ENCODE results near the gene SEMA4D.

The SEMA4D gene

DNA sequence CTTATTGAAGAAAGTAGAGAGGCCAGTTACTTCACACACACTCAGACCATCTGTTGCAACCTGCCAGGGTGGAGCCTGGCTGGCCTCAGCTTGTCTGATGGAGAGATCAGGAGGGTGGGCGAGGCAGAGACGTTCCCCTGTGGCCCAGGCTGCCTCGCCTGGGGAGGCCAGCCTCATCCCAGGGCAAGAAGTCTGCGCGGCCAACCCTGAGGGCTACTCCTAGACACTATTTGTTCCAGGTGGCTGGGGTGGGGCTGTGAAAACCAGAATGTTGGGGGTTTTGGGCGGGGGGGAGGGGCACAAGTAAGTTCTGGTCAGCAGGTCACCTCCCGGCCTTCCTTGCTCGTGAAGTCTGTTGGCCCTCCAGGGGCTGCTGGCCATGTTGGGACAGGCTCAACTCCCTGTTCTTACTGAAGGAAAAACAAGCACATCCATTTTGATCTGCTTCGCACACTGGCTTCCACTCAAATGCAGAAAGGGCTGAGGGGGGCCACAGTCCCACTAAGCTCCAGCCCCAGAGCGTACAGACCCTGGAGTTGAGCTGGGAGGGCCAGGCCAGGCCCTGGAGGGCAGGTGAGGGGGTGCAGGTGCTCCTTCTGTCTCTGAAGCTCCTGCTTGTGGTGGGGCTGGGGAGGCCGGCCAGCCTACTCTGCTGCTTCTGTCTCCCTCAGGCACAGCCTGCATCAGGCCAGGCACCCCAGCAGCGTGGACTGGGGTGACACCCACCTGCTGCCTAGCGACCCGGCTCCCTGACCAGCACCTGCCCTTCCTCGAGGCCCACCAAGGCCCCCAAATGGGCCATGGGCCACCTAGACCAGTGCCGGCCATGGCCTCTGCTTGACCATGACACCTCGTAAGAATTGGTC, 133.0 kb downstream of the SEMA4D start:
- DNase-seq, result peak; percentile 15

DNA sequence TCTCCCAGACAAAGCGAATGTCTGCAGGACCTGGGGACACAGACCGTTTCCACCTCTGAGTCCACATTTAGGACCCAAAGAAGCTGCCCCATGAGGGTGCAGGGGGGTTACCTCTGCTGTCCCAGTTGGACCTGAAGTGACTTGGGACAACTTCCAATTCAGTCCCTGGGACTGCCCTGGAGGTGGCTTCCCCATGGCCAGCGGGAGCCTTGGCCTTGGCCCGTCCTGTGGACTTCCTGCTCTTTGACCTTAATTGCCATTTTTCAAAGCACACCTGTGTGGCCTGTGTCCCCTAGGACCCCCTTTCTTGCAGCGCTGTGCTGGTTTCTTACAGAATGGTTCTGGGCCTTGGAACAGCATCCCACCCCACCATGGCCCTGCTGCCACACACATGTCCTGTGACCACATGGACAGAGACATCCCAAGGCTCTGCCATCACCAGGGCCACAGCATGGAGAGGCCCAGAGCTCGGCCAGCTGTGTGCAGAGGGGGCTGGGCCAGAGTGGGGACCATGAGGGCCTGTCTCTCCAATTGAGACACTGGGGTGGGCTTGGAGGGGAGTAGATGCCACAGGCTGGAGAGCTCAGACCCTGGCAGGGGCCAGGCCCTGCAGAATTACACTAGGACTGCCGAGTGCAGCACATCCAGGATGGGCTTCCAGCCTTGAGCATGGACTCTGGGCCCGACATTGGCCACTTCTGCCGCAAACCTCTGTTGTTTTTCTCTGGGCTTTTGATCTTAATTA, 133.8 kb downstream of the SEMA4D start:
- peak; percentile 16 for DNase-seq

DNA sequence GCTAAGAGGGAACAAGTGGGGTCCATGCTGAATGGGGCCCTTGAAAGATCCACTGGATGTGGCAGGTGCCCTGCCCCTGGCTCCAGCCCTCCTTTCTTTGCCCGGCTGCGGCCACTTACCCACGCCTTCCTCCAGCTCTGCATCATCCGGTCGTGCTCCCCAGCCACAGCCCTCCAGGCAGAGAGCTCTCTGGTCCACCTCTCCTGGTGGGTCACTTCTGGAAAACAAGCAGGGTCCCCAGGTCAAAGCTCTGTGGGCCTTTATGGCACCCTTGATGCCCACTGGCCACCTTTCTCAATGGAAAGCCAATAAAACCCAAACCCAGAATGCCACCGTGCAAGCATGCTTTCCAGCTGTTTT, 134.6 kb downstream of the SEMA4D start:
- peak; percentile 13 for DNase-seq

DNA sequence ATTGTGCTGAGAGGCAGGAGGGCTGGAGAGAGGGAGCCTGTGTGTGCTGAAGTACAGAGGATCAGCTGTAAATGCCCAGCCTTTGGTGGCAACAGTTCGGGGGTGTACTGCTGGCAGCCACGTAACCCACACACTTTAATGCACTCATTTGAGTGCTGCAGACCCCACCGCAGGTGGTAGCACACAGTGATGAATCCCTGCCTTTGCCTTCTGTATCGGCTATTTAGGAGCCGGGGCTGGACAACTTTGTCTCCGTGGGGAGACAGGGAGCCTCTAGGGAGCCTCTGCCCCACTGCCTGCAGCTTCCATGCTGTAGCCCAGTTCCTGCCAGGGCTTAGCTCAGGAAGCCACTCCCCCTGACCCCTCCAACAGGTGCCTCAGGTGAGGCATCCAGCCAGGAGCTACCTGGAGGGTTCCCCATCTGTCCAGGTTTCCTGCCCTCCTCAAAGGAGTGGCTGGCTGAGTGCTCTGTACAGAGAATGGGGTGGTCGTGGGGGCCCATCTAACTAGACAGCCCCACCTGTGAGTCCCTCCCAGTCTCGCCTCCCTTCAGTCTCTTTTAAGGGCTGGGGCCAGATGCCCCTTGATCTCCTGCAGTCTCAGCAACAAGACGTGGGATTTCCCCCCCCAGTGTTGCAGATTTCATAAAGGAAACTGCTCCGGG, 135.1 kb downstream of the SEMA4D start:
- DNase-seq, result peak; percentile 14

DNA sequence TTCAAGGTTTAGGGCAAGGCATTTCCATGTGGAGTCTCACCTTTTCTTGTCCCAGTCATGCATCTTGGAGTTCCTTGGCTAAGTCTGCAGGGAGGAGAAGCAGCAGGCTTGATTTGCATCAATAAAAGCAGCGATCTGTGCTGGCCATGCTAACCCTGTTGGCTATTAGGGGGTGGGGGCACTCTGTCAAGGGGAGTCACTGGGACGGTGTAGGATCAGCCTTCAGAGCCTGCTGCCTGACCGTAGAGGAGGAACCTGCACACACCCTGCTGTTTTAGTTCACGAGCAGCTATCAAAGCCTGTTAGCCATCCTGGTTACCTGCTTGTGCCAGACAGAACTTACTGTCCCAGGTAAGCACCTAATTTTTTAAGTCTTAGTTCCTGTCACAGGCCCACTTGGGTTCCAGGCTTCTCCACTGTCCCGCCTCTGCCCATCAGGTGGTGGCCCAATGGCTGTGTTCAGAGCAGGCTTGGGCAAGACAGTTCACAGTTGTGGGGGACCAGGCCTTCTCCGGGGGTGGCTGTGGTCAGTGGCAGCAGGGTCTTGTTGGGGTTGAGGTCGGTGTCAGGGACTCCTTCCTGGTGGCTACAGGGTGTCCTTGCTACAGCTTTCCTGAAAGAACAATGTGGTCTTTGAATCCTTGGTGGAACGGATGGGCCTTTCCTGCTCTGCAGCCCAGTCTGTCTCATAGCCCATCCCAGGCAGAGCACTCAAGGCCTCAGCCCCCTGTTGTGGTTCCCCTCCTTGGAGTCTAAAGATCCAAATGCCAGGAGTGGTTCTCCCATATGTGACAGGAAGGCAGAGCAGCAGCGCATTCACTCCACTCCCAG, 135.9 kb downstream of the SEMA4D start:
- DNase-seq, result peak; percentile 15

DNA sequence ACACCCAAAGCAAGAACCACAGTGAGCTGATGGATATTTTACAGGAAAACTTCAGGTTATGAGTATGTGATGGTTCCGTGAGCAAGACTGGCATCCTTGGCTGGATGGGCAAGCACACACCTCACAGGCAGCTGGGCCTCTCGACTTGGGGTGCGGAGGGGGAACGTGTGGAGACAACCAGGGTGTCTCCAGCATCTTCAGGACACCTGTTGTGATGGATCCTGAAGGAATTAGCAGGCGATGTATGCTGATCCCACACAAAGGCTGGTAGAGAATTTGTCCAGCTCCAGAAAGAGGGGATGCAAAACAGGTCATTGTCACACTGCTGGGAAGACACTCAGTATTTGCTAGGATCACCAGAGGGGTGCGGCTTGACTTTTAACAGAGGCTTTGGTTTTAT, 136.9 kb downstream of the SEMA4D start:
- no peak for DNase-seq

DNA sequence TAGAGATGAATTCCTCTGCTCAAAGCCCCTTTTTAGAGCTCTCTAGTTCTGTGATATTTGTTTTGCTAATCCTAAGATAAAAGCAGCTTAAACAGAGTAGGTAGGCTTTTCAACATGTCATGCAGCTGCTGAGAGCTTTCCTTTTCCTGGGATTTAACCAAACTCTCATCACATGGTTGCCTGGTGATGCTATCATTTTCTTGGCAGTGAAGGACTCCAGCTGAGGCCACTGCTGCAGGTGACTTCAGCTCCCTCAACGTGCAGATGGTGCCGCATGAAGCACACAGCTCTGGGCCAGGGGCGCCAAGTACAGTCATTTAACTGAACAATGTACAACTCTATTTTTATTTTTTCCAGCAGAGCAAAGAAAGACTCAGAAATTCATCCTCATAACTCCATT, 137.4 kb downstream of the SEMA4D start:
- DNase-seq, result no peak

DNA sequence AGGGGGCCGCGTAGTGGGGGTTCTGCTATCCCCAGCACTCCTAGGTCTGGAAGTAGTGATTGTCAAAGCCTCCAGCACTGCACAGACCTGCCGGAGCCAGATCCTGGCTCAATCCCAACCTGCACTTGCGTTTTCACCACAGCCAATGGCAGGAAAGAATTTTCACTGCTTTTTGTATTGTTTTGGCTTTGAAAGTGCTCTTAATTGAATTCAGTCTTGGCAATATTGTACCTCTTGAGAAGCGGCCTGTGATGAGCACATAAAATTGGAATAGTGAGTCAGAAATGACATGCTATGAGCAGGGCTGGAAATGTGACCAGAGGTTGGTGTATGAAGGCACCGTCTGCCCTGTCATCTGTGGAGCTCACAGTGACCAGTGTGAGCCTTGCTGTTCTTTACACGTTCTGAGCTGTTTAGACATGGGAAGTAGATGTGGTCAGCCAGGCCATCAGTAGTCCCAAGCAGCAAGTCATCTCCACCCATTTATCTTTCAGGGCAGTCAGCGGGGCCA, 138.1 kb downstream of the SEMA4D start:
- DNase-seq, result no peak

DNA sequence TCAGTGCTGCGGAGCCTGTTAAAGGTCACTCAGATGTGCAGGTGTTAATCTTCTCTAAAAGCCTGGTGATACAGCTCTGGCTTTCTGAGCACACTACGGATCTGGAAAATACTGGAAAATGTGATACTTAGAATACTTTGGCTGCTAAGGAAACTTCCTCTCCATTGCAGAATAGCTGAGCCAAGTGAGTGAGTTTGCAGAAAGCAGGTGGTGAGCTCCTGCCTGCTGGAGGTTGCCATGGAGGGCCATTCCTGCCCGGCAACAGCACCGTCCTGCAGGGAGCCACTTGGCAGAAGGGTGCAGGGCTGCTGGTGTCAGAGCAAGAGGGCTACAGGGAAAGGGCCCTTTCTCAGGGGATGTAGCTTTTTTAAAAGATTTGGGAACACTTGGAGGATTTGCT, 138.9 kb downstream of the SEMA4D start:
- DNase-seq, result peak; percentile 59

DNA sequence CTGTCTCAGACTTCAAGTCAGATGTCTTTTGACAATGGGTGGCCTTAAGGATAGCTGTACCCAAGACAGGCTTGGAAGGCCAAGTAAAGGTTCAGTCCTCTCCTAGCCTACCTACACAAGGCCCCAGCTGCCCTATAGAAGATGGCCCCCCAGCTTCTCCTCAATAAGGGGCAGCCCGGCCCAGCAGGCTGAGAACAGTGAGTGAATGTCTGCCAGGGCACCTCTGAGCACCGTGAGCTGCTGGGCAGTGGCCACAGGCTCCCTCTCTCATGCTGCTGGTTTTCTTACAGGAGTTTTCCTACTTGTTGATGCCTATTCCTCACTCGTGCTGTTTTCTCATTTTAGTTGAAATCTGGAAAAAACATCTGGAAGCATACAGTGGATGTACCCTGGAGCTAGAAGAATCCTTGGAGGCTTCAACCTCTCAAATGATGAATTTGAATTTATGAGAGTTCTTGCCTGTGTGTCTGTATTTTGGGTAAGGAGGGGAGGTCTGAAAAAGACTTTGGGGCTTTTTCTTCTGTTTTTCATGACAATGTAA, 139.5 kb downstream of the SEMA4D start:
- no peak for DNase-seq

DNA sequence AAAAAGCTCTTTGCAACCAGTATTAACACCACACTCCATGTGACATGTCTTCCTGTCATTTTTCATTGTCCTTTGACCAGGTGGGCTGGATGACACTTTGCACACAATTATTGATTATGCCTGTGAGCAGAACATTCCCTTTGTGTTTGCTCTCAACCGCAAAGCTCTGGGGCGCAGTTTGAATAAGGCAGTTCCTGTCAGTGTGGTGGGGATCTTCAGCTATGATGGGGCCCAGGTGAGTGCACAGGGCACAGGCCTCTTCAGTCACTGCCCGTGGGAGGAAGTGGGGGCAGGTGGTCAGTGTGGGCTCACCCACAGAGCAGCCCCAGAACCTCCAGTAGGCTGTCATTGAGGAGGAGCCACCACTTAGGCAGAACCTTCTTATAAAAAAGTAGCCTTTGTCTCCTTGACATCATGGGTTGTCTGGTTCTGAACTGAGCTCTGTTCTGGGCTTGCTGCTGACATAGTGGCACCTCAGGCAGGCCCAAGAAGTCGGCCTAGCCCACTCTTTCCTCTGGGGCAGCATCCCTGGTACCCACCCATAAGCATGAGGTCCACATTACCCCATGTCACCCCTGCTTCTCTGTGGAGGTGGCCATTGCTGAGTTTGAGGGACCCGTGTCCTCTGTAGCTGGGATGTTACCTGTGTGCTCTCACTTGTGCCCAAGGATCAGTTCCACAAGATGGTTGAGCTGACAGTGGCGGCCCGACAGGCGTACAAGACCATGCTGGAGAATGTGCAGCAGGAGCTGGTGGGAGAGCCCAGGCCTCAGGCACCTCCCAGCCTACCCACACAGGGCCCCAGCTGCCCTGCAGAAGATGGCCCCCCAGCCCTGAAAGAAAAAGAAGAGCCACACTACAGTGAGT, 140.3 kb downstream of the SEMA4D start:
- no peak for DNase-seq

DNA sequence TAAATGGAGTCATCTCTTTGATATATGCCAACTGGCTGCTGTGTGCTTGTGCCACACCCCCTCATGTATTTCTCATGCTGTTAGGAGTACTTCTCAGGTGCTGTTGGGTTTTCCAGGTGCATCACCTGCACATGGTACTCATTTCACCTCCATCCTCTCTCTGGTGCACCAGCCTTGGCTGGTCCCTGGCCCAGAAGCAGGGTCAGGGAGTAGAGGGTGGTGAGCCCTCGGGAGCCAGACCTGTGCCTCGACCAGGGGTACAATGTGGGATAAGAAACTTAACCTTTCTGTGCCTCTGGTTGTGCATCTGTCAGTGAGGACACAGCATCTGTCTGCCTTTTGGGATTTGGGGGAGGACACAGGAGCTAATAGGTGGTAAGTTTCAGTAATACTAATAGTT, 141.1 kb downstream of the SEMA4D start:
- DNase-seq, result no peak

DNA sequence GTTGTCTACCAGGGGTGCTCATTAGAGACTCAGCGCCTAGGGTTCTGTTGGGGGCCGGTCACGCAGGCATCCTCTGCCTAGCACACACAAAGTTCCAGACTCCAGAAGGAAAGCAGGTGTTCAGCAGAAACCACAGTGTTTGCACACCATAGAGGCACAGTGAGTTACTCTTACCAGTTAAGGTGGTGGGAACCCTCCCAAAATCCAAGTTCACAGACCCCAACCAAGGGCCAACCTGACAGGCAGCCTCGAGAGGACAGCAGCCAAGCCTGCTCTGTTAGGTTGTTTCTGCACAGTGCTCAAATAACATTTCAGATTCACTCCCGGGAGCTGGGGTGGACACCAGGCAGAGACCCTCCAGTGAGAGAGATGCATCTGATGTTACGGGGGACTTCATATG, 143.4 kb downstream of the SEMA4D start:
- DNase-seq, result no peak

DNA sequence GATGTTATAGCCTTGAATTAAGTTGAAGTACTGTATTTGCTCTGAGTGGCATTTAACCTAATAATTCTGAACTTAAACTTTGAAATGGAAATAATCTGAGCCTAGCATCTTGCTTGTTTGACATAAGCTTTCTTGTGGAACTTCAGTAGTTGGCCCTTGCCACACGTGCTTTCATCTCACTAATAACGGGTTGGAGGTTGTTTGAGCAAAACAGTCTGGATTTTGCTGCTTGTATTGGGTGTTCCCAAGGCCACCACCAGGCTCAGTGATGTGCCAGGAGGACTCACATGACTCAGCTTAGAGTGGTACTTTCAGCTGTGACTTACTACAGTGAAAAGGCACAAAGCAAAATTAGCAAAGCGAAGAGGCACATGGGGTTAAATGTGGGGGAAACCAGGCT, 143.9 kb downstream of the SEMA4D start:
- DNase-seq, result no peak

DNA sequence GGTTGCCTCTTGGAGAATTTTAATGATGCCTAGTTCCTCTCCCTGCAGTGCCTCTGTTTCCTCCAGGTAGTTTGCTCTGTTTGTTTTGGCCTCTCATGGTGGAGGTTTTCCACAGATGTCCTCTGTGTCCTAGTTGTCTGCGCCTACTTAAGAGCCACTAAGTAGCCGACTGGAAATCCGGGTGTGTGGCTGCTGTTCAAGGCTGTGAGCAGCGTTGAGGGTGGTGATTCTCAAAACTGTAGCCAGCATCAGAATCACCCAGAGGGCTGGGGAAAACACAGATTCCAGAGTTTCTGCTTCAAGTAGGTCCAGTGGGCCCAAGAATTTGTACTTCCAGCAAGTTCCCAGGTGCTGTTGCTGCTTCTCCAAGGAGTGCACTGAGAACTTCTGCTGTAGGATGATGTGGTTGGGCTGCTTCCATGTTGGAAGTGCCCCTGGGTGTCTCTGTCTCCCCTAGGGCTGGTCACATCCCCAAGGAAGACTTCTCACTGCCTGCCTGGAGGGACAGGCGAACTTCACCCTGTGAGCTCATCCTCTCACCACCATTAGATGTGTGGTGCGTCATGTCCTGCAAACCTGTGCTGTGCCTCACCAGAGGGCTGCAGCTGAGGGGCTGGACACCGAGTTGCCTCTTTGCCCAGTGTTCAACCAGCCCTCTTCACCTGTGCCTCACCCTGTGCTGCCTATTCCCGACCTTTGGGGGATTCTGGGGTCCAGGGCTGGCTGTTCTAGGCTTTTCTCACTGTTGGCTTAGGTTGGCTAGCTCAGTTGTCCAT, 144.9 kb downstream of the SEMA4D start:
- DNase-seq, result no peak

DNA sequence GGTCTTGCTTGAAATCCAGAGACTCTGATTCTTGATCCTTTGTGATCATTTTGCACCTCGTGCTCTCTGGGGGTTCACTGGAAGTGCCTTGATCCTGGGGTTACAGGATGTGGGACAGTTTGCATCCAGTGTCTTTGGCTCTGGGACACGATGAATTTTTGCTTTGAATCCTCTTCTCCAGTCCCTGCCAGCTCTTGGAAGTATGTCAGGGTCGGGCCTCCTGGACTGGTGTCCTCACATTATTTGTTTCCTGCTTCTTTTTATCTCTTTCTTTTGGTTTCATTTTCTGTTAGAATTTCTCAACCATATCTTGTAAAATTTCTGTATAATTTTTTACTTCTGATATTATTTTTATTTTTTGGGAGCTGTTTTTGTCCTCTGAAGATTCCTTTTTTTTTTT, 145.5 kb downstream of the SEMA4D start:
- no peak for DNase-seq

DNA sequence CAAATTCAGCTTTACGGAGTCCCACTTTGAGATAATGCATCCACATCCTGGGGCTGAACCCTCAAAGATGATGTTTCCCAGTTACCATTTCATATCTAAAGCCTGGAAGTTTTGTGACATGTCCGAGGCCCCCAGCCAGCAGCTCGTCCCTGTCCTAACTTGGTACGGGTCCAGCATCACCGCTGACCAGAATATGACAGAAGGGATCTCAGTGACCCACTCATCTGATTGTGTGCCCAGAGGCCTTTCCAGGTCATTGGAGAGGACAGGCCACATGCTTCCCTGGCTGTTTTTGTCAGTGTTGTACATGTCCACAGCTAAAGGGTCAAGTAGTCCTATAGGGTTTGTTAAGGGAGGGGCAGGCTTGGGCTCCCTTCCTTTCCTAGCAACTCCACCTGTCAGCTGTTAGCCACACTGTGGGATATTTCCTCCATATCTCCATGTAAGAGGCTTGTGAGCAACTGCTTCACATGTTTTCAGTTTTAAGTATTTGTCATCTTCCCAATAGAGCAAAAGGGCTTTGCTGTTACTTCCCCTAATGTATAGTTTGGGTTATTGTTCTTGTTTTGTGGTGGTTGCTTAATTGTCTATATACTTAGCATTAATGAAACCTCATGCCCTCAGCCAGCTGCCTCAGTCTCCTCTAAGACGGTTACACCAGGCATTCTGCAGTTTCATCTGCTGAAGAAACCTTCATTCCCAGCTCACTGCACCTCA, 146.2 kb downstream of the SEMA4D start:
- no peak for DNase-seq

DNA sequence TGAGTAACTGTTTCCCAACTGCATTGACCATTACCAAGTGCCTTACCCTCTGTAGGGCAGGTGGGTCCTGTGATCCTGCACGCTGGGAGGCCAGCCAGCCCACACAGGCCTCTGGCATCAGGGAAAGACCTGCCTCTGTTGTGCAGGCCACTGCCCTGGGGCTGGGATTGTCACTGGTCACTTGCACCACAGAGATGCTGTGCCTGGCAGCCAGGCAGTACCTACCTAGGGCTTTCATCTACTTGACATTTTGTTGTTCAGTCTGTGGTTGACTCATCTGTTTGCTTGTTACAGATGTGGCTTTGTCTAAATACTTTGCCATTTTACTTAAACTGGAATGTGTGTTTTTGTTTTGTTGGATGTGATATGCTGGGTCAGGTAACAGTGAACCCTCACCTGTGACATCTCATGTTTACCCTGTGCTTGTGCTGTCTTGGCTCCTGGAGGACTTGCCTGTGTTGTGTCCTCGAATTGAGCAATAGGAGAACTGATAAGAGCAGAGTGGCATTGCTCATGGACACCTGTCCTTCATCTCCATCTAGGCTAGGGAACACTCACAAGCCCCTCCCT, 146.8 kb downstream of the SEMA4D start:
- no peak for DNase-seq

DNA sequence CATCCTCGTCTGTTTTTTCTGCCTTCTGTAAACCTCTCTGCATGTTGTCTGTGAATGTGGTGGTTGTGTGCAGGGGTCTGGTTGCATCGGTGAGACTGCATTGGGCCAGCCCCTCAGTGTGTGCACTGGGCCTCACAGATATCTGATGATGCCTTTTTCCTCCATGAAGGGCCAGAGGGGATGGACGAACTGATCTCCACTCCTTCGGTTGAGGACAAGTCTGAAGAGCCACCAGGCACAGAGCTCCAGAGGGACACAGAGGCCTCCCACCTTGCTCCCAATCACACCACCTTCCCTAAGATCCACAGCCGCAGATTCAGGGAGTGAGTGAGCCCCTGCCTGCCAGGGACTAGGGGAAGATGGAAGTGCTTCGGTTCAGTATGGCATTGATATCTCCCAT, 148.3 kb downstream of the SEMA4D start:
- DNase-seq, result no peak

DNA sequence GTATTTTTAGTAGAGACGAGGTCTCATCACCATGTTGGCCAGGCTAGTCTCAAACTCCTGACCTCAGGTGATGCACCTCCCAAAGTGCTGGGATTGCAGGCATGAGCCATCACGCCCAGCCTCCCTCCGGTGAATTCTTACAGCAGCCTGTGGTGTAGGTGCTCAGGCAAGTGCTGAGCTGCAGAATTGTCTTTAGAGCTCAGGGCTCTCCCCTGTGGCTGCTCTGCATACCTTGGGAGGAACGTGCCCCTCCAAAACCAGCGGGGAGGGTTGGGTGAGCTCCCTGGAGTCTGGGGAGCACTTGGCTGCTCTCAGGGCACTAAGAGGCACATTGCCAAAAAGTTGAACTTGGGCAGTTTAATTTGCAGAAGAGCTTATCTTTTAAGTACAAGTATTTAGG, 150.3 kb downstream of the SEMA4D start:
- DNase-seq, result no peak

All from femur (tissue), 1 donor.